WTC11 (cell line): Measurements from ENCODE around the gene C6.
"Not testable (repeated sequence)": the region's sequence is repeated elsewhere in the genome, so short reads cannot be mapped to it uniquely, and the experiment has no call there.

Experiments used
- CTCF ChIP-seq: fragments of 200-600 bp; IDR thresholded peaks from 2 replicates; pipeline ENCODE4 v1.8.0; 2022; ENCODE audit warnings: antibody characterized with exemption
- E2F4 ChIP-seq: sonication (generic); formaldehyde crosslinking; IDR thresholded peaks from 2 replicates; pipeline ENCODE4 v1.8.1; 2022; ENCODE audit warnings: low read depth, mild to moderate bottlenecking, moderate library complexity, missing genetic modification reagents, borderline replicate concordance
- E2F5 ChIP-seq: sonication (generic); formaldehyde crosslinking; IDR thresholded peaks from 2 replicates; pipeline ENCODE4 v1.8.1; 2022; ENCODE audit warnings: mild to moderate bottlenecking, moderate library complexity, missing genetic modification reagents
- HMGXB4 ChIP-seq: sonication (generic); formaldehyde crosslinking; IDR thresholded peaks from 2 replicates; pipeline ENCODE4 v1.8.1; 2023; ENCODE audit warnings: mild to moderate bottlenecking, moderate library complexity, missing genetic modification reagents
- JUN ChIP-seq: sonication (generic); formaldehyde crosslinking; IDR thresholded peaks from 2 replicates; pipeline ENCODE4 v1.8.0; 2023; ENCODE audit warnings: mild to moderate bottlenecking, missing genetic modification reagents
- NFE2L1 ChIP-seq: sonication (generic); formaldehyde crosslinking; IDR thresholded peaks from 2 replicates; pipeline ENCODE4 v1.8.1; 2023; ENCODE audit warnings: missing genetic modification reagents
- ZNF532 ChIP-seq: fragments of 250-450 bp; sonication (Bioruptor Pico); IDR thresholded peaks from 2 replicates; pipeline ENCODE4 v1.9.0; 2021; ENCODE audit warnings: mild to moderate bottlenecking, borderline replicate concordance

GRCh38 chr5:41205475-41205874 is 7.9 kb downstream of the C6 start:
- TF ChIP-seq E2F4 (CRISPR knock-in tag); CTCF; E2F5 (CRISPR knock-in tag); JUN (CRISPR knock-in tag); HMGXB4; NFE2L1; ZNF532 (CRISPR knock-in tag): not testable (repeated sequence)
